Stimulated activated CD8-positive, alpha-beta memory T cell treated with anti-CD3 and anti-CD28 coated beads, Interleukin-4, amount 100 ng/mL, for 48 hours (primary cell): ENCODE data around the gene USO1.
"Not testable (repeated sequence)": the region's sequence is repeated elsewhere in the genome, so short reads cannot be mapped to it uniquely, and the experiment has no call there.

ENCODE experiments used
- DNase-seq: peaks from one replicate; pipeline ENCODE4 v3.0.0-alpha.2; 2020

USO1 gene

DNA sequence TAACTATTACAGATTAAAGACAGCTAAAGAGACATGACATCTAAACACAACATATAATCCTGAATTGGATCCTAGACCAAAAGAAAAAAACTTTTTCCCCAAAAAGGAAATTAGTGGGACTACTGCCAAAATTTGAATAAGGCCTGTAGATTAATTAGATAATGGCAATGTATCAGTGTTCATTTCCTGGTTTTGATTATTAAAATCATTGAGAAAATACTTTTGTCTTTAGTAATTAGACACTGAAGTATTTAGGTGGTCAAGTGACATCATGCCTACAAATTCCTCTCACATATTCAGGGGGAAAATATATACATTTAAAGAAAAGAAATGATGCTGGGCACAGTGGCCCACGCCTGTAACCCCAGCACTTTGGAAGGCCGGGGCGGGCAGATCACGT, 10.4 kb upstream of the USO1 start:
- no peak for DNase-seq

DNA sequence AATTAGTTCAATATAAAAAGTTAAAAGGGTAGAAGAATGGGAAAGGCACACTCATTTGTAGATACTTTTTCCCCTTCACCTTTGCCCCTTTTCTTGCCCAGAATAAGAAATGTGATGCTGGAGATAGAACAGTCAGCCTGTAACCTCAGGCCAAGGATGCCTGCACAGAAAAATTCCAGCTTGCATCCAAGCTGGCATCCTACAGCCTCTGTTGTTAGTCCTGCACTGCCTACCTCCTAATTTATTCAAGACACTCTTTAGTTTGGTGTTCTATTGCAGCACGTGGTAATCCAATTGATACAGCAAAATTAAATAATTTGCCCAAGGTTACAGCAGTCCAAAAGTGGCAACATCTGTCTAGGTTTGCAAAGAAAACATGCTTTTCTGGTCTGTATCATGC, 9.7 kb upstream of the USO1 start:
- no peak for DNase-seq

DNA sequence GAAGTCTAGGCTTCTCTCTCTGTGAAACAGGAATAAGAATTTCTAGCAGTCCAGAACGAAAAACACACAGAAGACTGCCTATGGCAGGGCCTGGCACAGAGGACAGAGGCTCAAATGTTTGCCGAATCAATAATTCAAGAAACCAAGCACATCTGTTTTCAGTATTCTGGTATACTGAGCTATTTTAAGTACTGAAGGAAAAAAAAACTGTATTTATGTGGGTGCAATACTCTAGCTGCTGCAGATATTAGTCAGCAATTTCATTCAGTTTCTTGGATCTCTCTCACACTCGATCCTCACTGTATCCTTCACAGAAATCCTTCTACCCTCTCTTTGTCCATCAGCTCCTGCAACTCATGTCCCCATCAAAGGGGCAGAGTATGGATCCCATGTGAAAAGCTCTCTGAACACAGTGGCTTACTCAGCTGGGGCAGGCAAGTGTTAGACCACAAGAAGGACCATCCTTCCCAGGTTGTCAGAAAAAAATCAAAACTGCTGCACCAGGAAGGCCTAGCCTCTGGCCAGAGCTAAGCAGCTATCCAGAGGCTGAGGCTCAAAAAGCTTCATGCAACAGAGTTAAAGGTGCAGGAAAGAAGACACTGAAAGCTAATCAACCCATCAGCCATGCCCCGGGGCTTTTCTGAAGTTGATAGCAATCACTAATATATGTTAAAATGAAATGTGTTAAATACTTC, 9.1 kb upstream of the USO1 start:
- DNase-seq, result no peak

DNA sequence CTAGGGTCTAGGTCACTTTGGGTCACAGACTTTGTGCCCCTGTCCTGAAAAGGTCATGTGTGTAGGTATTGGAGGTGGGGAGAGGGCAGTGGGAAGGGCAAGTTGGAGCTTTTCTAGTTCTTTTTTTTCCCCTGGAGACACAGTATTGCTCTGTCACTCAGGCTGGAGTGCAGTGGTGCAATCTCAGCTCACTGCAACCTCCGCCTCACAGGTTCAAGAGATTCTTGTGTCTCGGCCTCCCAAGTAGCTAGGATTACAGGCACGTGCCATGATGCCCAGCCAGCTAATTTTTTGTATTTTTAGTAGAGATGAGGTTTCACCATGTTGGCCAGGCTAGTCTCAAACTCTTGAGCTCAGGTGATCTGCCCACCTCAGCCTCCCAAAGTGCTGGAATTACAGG, 8.3 kb upstream of the USO1 start:
- not testable (repeated sequence) for DNase-seq

DNA sequence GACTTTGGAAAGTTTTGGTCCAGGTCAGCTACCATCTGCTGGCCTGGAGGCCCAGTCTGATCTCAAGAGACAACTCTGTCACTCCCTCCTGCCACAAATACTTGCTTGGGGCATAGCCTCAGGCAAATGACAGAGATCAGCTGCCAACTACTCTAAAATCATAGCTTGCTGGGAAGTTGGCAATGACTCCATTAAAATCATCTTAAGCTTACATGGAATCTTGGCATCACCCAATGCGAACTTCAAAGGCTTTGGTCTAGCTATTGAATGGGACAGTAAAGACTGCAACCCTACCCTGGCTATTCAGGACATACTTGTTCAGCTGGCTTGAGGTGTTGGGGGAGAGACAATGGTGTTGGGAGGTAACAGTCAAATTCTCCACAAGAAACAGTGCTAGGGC, 7.0 kb upstream of the USO1 start:
- DNase-seq, result no peak

DNA sequence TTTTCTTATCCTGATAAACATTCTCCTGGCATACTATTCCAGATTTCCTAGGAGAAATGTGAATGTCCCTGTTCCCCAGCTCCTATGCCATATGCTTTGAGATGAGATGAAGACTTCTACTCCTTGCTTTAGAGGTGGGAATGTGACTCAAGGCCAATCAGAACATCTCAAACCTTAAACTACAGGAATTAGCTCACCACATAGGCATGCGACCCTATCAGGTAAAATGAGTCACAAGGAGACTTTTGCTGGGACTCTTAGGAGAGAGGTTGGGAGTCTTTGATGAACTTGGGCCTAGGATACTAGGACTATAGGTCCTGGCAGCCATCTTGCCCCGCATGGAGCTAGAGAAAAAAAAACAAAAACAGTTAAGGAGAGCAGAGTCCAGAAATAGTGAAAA, 5.8 kb upstream of the USO1 start:
- DNase-seq, result no peak

DNA sequence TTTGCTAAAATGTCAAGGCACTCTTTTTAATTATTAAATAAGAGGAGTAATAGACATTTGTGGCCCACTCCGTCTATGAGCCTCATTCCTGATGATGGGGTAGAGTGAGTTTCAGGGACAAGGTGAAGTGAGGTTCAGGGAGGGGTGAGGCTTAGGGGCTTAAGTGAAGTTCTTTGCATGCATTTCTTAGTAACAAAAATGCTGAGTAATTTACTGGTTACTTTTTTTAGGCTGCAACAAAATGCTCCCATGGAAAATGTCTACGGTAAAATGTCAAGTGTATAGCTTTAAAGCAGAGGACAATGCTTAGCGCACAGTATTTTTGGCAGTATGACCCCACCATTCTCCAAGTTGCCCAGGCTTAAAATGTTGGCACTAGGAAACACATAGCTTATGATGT, 2.0 kb upstream of the USO1 start:
- no peak for DNase-seq

DNA sequence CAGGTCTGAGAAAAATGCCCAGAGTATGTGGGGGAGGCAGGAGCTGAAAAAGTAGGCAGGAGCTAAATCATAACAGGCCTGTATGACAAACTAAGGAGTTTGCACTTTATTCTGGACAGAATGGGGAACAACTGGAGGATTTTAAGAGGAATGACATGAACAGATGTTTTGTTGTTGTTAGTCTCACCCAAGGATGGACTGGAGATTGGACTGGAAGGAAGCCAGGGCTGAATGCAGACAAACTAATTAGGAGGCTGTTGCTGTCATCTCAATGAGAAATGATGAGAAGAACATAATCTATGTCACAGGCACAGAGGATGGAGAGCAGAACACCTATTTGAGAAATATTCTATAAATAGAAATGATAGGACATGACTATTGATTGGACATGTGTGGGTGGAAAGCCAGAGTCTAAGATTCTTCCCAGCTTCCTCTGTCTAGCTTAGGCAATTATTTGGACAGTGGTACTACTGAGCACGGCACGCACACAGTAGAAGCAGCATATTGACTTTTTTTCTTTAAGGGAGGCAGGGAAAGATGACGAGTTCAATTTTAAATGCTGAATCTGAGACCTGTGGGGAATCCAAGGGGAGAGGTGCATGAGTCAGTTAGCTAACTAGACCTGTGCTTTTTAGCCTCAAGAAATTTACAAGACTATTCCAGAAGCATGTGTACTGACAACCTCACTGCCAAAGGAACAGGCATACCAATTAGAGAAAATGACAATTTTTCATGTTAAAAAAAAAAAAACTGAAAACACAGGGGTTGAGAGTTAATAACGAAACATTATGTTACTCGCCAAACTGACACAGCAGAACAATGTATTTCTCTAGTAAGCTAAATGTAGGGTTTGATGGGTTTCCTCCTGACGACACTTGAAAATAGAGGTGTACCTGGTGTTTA, 963 bp upstream of the USO1 start:
- DNase-seq, result no peak

DNA sequence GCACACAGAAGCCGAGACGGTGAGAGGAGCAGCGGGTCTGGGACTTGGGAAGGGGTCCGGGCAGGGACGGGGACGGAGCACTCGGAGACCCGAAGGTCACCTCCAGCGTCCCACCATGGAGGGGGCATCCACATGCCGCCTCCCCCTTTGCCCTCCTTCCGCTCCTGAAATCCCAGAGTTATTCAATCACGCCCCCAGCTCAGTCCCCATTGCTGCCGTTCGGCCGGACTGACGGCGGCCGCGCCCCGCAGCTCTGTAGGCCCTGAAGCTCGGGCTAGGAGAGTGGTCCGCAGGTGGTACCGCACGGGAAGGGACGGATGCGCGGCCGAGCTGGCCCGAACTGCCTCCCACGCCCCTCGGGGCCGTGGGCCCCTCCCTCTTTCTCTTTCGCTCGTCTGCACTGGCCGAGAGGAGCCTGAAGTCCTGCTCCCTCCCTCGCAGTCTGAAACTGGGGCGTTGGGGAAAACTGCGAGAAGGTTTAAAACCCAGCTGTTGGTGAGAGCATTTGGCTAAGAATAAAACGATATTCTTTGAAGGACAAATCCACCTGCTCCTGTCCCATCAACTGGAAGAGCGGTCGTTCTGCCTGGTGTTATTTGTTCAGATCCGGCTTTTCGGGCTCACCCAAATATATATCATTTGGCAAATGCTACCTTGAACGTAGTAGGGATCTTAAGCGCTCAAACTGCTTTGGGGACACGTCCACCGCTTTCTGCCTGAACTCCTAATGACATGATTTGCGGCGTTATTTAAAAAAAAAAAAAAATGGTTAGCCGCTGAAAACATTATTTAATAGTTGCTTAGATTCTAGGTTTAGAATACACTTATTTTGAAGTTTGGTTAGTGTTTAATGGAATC, 719 bp downstream of the USO1 start:
- peak; percentile 74 for DNase-seq

DNA sequence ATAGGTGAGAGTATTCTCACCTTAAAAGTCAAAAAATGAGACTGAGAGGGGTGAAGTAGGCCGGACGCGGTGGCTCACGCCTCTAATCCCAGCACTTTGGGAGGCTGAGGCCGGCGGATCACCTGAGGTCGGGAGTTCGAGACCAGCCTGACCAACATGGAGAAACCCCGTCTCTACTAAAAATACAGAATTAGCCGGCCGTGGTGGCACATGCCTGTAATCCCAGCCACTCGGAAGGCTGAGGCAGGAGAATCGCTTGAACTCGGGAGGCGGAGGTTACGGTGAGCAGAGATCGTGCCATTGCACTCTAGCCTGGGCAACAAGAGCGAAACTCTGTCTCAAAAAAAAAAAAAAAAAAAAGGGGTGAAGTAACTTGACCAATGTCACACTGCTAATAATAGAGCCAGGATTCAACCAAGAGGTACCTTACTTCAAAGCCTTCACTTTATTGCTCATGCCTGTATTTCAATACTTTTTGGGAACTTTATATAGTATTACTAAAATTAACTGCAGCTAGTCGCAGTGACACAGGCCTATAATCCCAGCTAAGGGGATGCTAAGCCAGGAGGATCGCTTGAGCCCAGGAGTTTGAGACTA, 1.7 kb downstream of the USO1 start:
- DNase-seq, result not testable (repeated sequence)

DNA sequence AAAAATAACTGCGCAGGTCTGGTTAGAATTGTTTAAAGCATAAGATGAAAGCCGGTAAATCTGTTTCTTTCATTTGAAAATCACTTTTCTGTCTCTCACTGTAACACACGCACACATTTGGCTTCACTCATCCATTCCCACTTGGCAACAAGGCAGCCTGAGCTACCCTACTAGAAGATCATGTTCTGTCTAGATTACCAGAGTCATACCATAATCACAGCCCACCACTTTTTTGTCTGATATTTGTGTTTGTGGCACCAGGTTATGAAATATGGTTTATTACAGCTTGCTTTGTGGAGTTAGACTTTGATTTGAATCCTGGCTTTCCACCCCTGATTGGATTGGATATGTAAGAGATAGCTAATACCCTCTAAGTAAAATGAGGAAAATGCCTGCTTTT, 2.2 kb downstream of the USO1 start:
- DNase-seq, result no peak

DNA sequence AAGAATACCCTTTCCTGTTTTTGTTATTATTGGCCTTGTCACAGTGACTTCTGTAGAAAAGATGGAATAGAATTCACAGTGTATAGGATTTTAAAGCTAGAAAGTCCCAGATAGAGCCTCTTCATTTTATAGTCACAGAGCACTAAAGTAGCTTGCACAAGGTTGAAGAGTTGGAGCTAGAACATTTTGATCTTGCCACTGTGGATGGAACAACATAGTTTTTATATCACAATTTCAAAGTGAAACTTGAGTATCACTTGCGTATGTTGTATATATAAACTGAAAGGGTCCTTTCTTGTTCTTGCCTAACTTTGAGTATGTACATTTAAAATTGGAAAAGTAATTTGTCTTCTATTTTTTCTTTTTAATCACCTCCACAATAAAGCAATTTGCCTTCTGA, 2.7 kb downstream of the USO1 start:
- no peak for DNase-seq

DNA sequence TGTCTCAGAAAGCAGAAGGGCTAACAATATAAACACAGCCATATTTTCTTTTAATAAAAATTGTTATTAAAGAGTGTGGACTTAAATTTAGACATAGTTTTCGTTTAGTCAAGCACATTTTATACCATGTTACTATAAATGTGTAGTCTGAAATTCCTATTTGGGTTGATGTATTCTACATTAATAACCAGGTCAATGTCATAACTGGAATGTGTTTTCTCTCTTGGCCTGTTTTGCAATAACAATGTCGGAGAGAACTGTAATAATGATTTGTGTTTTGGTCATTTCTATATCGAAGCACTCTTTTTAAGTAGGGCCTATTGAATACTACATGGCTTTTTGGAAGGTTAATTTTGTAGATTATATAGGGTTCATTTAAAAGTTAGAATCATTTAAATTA, 5.5 kb downstream of the USO1 start:
- DNase-seq, result no peak

DNA sequence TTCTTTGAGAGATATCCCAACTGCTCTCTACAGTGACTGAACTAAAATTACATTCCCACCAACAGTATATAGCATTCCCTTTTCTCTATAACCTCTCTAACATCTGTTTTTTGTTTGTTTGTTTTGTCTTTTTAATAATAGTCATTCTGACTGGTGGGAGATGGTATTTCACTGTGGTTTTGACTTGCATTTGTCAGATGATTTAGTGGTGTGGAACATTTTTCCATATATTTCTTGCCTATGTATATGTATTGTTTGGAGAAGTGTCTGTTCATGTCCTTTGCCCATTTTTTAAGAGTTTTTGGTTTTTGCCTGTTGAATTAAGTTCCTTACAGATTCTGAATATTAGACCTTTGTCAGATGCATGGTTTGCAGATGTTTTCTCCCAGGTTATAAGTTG, 9.0 kb downstream of the USO1 start:
- no peak for DNase-seq

DNA sequence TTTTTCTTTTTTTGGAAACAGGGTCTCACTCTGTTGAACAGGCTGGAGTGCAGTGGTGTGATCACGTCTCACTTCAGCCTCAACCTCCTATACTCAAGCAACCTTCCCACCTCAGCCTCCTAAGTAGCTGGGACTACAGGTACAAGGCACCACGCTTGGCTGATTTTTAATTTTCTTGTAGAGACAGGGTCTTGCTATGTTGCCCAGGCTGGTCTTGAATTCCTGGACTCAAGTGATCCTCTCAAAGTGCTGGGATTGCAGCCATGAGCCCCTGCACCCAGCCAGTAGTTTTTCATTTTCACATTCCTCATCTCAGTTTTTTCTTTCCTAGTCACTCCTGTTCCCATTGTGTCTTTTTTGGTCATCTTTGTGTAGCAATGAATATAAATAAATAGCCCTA, 11.1 kb downstream of the USO1 start:
- DNase-seq, result no peak

DNA sequence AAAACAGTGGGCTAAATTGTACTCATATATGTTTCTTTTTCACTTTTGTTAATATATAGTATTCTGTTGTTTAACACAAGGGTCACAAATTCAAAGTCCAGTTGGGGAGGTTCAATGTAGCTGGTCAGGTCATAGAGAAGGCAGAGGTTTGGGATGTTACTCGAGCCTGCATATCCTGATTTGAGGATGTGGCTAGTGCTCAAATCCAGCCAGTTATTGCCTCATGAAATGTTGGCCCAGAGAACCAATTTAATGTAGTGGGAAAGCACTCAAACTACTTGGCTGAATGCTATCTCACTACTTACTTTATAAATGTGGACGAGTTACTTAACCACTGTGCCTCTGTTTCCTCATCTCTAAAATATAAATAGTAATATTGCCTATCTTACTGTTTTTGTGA, 12.5 kb downstream of the USO1 start:
- no peak for DNase-seq

DNA sequence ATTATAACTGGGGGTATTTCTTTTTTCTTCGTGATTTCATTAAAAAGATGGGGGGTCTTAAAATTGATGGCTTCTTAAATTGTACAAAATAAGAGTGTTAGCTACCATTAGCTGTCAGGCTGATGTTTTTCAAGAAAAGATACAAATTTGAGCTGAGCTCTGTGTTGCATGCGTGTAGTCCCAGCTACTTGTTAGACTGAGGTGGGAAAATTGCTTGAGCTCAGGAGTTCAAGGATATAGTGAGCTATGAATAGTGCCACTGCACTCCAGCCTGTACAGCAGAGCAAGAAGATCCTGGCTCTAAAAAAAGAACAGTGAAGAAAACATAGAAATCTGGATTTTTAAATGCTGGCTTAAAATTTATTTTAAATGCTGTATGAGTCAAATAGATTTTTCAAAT, 13.0 kb downstream of the USO1 start:
- DNase-seq, result no peak

DNA sequence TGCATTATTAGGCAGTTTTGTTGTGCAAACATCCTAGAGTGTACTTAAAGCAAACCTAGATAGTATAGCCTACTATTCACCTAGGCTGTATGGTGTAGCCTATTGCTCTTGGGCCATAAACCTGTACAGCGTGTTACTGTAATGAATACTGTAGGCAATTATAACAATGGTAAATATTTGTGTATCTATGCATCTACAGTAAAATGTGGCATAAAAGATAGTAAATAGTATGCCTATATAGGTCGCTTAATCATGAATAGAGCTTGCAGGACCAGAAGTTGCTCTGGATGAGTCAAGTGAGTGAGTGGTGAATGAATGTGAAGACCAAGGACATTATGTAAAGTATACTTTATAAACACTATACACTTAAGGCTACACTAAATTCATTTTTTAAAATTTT, 16.6 kb downstream of the USO1 start:
- no peak for DNase-seq

DNA sequence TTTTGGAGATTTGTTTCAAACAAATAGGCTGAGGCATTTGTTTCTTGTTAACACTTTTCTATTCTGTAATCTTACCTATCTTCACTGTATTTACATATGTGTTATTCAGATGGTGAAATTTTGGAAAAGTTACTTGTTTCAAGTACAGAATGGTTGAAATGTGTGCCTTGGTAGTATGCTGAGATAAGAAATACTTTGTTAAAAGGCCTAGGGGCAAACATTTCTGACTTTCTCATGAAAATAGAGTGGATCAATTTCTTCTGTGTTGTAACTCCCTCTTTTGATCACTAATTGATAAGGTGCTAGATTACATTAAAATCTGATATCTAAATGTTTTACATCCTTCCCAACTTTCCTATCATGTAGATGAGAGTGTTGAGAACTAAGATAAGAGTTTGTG, 18.1 kb downstream of the USO1 start:
- DNase-seq, result no peak

DNA sequence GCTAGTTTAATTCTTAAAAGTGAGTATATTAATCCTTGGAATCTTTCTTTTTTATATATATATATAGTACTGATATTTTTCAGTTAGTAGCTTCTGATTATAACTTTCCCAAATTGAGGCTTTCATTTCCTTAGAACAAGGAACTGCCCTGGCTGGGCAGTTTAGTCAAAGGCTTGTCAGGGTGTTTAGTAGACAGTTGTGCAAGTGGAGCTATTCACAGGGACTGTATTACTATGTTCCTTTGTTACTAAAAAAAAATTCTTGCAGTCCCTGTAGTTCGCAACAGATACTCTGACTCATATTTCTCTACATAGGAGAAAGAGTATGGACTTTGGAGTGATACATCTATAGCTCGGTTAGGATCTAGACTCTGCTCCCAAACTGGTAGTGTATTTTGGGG, 20.8 kb downstream of the USO1 start:
- no peak for DNase-seq

DNA sequence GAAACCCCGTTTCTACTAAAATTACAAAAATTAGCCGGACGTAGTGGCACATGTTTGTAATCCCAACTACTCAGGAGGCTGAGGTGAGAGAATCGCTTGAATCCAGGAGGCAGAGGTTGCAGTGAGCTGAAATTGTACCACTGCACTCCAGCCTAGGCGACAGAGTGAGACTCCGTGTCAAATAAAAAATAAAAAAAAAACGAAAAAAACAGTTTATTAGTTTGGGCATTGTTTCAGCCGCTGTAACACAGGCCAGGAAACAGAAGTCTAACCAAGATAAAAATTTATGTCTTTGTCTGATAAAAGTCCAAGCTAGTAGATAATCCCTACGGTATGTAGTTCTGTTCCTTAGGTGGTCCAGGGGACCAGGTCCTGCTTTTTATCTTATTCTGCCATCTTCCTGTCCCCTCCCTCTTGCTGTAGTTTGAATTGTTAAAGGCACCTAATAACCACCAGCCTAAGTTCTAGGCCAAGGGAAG, 21.4 kb downstream of the USO1 start:
- DNase-seq, result no peak

DNA sequence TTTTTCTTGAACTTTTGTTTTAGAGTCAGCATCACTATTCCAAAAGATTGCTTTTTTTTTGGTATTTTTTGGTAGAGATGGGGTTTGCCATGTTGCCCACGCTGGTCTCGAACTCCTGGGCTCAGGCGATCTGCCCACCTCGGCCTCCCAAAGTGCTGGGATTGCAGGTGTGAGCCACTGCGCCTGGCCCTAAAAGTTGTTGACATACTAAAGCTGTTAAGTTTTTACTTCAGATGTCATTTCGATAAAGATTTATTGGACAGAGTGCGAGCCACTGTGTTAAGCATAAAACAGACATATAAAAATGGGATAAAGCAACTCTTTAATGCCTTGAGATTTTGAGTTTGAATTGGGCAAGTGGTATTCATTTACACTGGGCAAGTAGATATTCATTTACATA, 28.3 kb downstream of the USO1 start:
- DNase-seq, result no peak

DNA sequence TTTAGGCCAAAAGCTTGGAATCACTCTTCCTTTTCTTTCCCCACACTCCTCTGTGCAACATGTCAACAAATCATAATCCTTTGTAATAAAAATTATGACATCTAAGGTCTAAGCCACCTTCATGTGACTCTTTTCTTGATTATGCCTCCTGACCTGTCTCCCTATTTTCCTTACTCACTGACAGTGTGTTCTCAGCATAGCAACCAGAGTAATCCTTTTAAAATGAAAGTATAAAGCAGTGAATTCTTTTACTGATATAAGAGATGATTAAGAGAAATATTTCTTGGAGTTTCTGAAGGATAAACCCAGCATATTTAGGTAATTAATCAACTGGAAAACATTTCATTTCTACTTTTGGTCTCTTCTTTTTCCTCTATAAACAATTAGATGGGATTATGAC, 44.7 kb downstream of the USO1 start:
- DNase-seq, result no peak
